GM23248 (cell line): Measurements from ENCODE around the gene ADGRV1. TPM values are rescaled to one million over a fixed set of nuclear protein-coding genes. Genes with fewer than 3 reads are reported as not detected.

ENCODE experiments used
- DNase-seq: peaks from one replicate; pipeline ENCODE4 v3.0.0-alpha.2; 2015
- H2AFZ ChIP-seq: fragments of 200-600 bp; sonication (generic); 2 replicates; pipeline ENCODE4 v1.6.1; 2016; ENCODE audit warnings: antibody characterized with exemption
- H3F3A ChIP-seq: fragments of 200-600 bp; sonication (generic); 2 replicates; pipeline ENCODE4 v1.6.1; 2016; ENCODE audit warnings: mild to moderate bottlenecking, antibody characterized with exemption, mixed run types; ENCODE audit not compliant: insufficient read depth
- H3K27ac ChIP-seq: fragments of 200-600 bp; sonication (generic); 2 replicates; pipeline ENCODE4 v1.5.1; 2016; ENCODE audit warnings: mild to moderate bottlenecking
- H3K27me3 ChIP-seq: fragments of 200-600 bp; sonication (generic); replicated peaks from 2 replicates; pipeline ENCODE4 v1.6.1; 2016; ENCODE audit warnings: mild to moderate bottlenecking; ENCODE audit not compliant: insufficient read depth
- H3K36me3 ChIP-seq: fragments of 200-600 bp; sonication (generic); 2 replicates; pipeline ENCODE4 v1.6.1; 2016; ENCODE audit warnings: low read depth, mild to moderate bottlenecking
- H3K4me1 ChIP-seq: fragments of 200-600 bp; sonication (generic); 2 replicates; pipeline ENCODE4 v1.6.1; 2016; ENCODE audit warnings: mild to moderate bottlenecking; ENCODE audit not compliant: insufficient read depth
- H3K4me2 ChIP-seq: fragments of 200-600 bp; sonication (generic); one replicate; pipeline ENCODE4 v1.6.1; 2016; ENCODE audit warnings: mild to moderate bottlenecking; ENCODE audit not compliant: unreplicated experiment
- H3K4me3 ChIP-seq: fragments of 200-600 bp; sonication (generic); 2 replicates; pipeline ENCODE4 v1.5.1; 2016; ENCODE audit warnings: mild to moderate bottlenecking
- H3K79me2 ChIP-seq: fragments of 200-600 bp; sonication (generic); 2 replicates; pipeline ENCODE4 v1.6.1; 2016; ENCODE audit warnings: mild to moderate bottlenecking; ENCODE audit not compliant: insufficient read depth
- H3K9ac ChIP-seq: fragments of 200-600 bp; sonication (generic); 2 replicates; pipeline ENCODE4 v1.6.1; 2016; ENCODE audit warnings: mild to moderate bottlenecking
- H3K9me2 ChIP-seq: fragments of 200-600 bp; sonication (generic); 2 replicates; pipeline ENCODE4 v1.6.1; 2016; ENCODE audit warnings: mixed run types, mild to moderate bottlenecking, moderate library complexity; ENCODE audit not compliant: insufficient read depth
- H3K9me3 ChIP-seq: fragments of 200-600 bp; sonication (generic); one replicate; pipeline ENCODE4 v1.6.1; 2017; ENCODE audit warnings: low read depth
- H4K20me1 ChIP-seq: fragments of 200-600 bp; sonication (generic); 2 replicates; pipeline ENCODE4 v1.6.0; 2016; ENCODE audit not compliant: insufficient read depth
- EZH2 ChIP-seq: fragments of 200-600 bp; sonication (generic); IDR thresholded peaks from 2 replicates; pipeline ENCODE4 v1.6.1; 2018; ENCODE audit warnings: antibody characterized with exemption, mild to moderate bottlenecking; ENCODE audit not compliant: insufficient read depth, poor library complexity, severe bottlenecking
- EZH2phosphoT487 ChIP-seq: fragments of 200-600 bp; sonication (generic); IDR thresholded peaks from 2 replicates; pipeline ENCODE4 v1.6.1; 2018; ENCODE audit warnings: antibody characterized with exemption, moderate library complexity, mild to moderate bottlenecking, low read depth; ENCODE audit not compliant: insufficient read depth
- WGBS, 2 experiments: methylation state at CpG; one replicate each; pipeline ENCODE4 v1.1.6; 2015 to 2017; ENCODE audit warnings: low lambda C conversion rate in 2 of 2, low coverage in 1 of 2; ENCODE audit errors: missing lambda C conversion rate in 2 of 2; 5-methylcytosine and 5-hydroxymethylcytosine counted together
- in situ Hi-C: fragments of 300-500 bp; cut with MboI; formaldehyde crosslinking; loops from 2 replicates; pipeline ENCODE4 v1.15.0; 2020
- polyA plus RNA-seq: library from polyadenylated mRNA; unstranded; fragments of >200 nt; fragmentation: Nextera tagmentation; extraction: Ambion mirVana; gene quantifications from 2 replicates; pipeline ENCODE4 v1.2.1, GENCODE V29; 2016
- total RNA-seq: library from RNA; depleted of rRNA; stranded (reverse); fragments of >200 nt; shearing (Covaris generic); gene quantifications from 2 replicates; pipeline ENCODE4 v1.2.3, GENCODE V29; 2014

ADGRV1 gene
- total and polyA plus RNA-seq, 2 experiments from 2014 or later: not detected

DNA sequence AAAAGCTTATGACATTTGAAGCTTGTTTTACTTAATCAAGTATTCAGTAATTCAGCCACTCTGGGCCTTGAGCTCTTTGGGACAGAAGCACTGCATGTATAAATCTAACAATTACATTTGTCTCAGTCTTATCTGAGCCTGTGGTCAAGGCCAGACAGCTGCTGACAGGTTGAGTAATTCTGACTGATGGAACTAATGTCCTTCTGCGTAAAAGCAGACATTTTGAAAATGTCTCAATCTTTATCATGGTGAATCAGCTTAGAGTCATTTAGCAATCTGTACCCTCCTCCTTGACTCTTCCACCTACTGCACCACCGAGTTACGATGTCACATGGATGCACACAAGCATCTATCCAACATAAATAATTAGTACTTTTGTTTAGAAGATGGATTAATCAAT, 424.6 kb downstream of the ADGRV1 start:
- TF ChIP-seq EZH2phosphoT487: peak; percentile 99
- TF ChIP-seq EZH2: no peak
- WGBS, 2 experiments: 10 to 23% methylated on average over 3 of the region's 3 CpGs
- DNase-seq: peak; percentile 49
- no peak overlapping the region for H3K9ac ChIP-seq
- no peak overlapping the region for H3K4me3 ChIP-seq
- H3K79me2 ChIP-seq: no peaks in the 10 kb centered on the region
- H3K9me3 ChIP-seq: no peaks in the 10 kb centered on the region
- no peaks in the 10 kb centered on the region for H4K20me1 ChIP-seq
- no peaks in the 10 kb centered on the region for H3K9me2 ChIP-seq
- no peak overlapping the region for H2AFZ ChIP-seq
- H3K27ac ChIP-seq: no peak overlapping the region
- in situ Hi-C loops: no loop called here
- no peaks in the 10 kb centered on the region for H3F3A ChIP-seq
- H3K4me2 ChIP-seq: no peak overlapping the region
- no peaks in the 10 kb centered on the region for H3K36me3 ChIP-seq
- peaks cover 10% of the 10 kb centered on the region for H3K4me1 ChIP-seq
- peaks cover 67% of the 10 kb centered on the region for H3K27me3 ChIP-seq

DNA sequence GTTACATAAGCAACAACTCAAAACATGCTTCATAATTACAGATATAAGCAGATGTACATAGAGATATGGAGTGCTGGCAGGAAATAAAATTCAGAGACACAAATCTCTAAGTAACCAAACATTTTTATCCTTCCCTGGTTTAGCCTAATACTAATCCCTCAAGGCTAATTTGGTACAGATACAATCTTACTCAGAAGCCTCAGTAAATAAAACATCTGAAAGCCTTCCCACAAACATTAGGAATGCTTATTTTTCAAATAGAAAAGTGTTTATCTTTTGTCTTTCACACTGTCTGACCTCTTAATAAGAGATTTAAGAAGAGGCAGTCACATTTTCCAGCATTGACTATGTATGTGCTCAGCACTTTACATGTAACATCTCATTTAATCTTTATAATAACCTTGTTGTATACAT, 425.1 kb downstream of the ADGRV1 start:
- Histone ChIP-seq H3K9me2 (no peaks in the 10 kb centered on the region), H3K9ac (no peak overlapping the region), H3K27ac (no peak overlapping the region), H3K36me3 (no peaks in the 10 kb centered on the region), H2AFZ (no peak overlapping the region), H3K4me1 (peaks cover 10% of the 10 kb centered on the region), H4K20me1 (no peaks in the 10 kb centered on the region), H3K4me2 (no peak overlapping the region), H3K9me3 (no peaks in the 10 kb centered on the region), H3K27me3 (peaks cover 66% of the 10 kb centered on the region), H3K79me2 (no peaks in the 10 kb centered on the region), H3K4me3 (no peak overlapping the region), H3F3A (no peaks in the 10 kb centered on the region)
- no peak for DNase-seq
- in situ Hi-C loops: no loop called here
- TF ChIP-seq EZH2phosphoT487: no peak
- TF ChIP-seq EZH2: no peak

DNA sequence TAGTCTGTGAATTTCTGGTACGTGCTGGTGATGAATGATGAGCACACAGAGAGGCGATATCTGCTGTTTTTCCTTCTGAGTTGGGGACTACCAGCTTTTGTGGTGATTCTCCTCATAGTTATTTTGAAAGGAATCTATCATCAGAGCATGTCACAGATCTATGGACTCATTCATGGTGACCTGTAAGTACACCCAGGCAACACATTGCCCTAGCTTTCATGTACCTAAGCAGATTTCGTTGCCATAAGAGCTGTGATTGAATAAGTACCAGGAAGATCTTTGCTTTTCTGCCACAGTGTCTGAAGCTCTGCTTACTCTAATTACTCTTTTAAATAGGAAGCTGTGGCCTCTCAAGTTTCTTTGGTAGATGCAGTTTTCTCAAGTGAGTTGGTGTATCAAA, 426.7 kb downstream of the ADGRV1 start:
- no peaks in the 10 kb centered on the region for H3F3A ChIP-seq
- no peaks in the 10 kb centered on the region for H3K36me3 ChIP-seq
- H3K27ac ChIP-seq: no peak overlapping the region
- H3K9me2 ChIP-seq: no peaks in the 10 kb centered on the region
- no peak for TF ChIP-seq EZH2phosphoT487
- no peak for TF ChIP-seq EZH2
- no peaks in the 10 kb centered on the region for H3K9me3 ChIP-seq
- no peaks in the 10 kb centered on the region for H3K79me2 ChIP-seq
- WGBS, 2 experiments: 84 to 92% methylated on average over 3 of the region's 3 CpGs
- DNase-seq: no peak
- H3K4me3 ChIP-seq: no peak overlapping the region
- no peak overlapping the region for H3K9ac ChIP-seq
- H3K4me2 ChIP-seq: no peak overlapping the region
- in situ Hi-C loops: no loop called here
- peaks cover 10% of the 10 kb centered on the region for H3K4me1 ChIP-seq
- H3K27me3 ChIP-seq: peaks cover 66% of the 10 kb centered on the region
- H4K20me1 ChIP-seq: no peaks in the 10 kb centered on the region
- H2AFZ ChIP-seq: no peak overlapping the region

DNA sequence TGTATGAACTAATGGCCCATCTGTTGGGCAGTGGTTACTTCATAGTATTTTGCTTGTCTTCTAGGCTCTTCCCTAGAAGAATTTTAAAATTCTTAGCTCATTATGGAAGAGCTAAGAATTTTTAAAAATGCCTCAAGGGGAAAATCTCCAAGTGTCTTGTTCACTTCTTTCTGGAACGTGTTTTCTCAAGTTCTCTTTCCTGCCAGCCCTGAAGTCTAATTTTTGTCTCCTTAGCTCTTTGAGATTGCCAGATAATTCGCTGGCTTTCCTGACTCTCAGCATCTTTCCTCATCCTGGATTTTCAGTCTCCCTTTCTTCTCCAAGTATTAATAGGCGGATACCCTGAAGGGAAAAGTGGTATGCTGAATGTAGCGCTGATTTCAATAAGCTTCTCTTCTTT, 429.1 kb downstream of the ADGRV1 start:
- H3K4me2 ChIP-seq: no peak overlapping the region
- H3K4me1 ChIP-seq: peaks cover 7% of the 10 kb centered on the region
- H3K9me3 ChIP-seq: no peaks in the 10 kb centered on the region
- no peak overlapping the region for H3K4me3 ChIP-seq
- in situ Hi-C loops: no loop called here
- no peak overlapping the region for H3K27ac ChIP-seq
- no peak for DNase-seq
- no peak for TF ChIP-seq EZH2phosphoT487
- no peak for TF ChIP-seq EZH2
- H4K20me1 ChIP-seq: no peaks in the 10 kb centered on the region
- H3F3A ChIP-seq: no peaks in the 10 kb centered on the region
- no peaks in the 10 kb centered on the region for H3K36me3 ChIP-seq
- H3K9me2 ChIP-seq: no peaks in the 10 kb centered on the region
- no peak overlapping the region for H3K9ac ChIP-seq
- H3K27me3 ChIP-seq: peaks cover 70% of the 10 kb centered on the region
- WGBS, 2 experiments: 10 to 14% methylated on average over 4 of the region's 4 CpGs
- H2AFZ ChIP-seq: no peak overlapping the region
- no peaks in the 10 kb centered on the region for H3K79me2 ChIP-seq

DNA sequence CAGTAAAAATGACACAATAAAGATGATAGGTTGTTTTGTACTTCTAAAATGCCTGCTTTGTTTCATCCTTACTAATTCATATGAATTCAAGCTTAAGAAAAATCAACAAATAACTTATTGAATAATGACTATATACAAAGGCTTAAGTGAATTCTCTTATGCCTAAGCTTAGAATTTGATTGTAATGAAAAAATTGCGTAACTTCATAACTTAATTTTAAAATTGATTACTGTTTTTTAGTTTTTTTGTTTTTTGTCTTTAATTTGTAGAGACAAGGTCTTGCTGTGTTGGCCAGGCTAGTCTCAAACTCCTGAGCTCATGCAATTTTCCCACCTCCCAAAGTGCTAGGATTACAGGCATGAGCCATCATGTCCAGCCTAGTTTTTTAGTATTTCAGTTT, 432.6 kb downstream of the ADGRV1 start:
- DNase-seq: no peak
- in situ Hi-C loops: no loop called here
- no peaks in the 10 kb centered on the region for H3K9me2 ChIP-seq
- 58 to 63% methylated on average over 1 of the region's 1 CpG for WGBS, 2 experiments
- H4K20me1 ChIP-seq: no peaks in the 10 kb centered on the region
- H3K9me3 ChIP-seq: no peaks in the 10 kb centered on the region
- no peaks in the 10 kb centered on the region for H3F3A ChIP-seq
- no peak overlapping the region for H2AFZ ChIP-seq
- no peak overlapping the region for H3K27ac ChIP-seq
- no peak overlapping the region for H3K4me3 ChIP-seq
- no peaks in the 10 kb centered on the region for H3K36me3 ChIP-seq
- H3K4me1 ChIP-seq: no peaks in the 10 kb centered on the region
- TF ChIP-seq EZH2phosphoT487 (no peak), EZH2 (no peak)
- no peaks in the 10 kb centered on the region for H3K79me2 ChIP-seq
- no peak overlapping the region for H3K4me2 ChIP-seq
- H3K27me3 ChIP-seq: peaks cover 79% of the 10 kb centered on the region
- no peak overlapping the region for H3K9ac ChIP-seq
